K562 (cell line): ENCODE results near the gene EPHA2. TPM values are rescaled to one million over a fixed set of nuclear protein-coding genes. Genes with fewer than 3 reads are reported as not detected.

Experiments
- ATAC-seq: fragments of 200-7000 bp; cut with Tn5 transposase; 3 replicates; pipeline ENCODE4 v1.9.1; 2020; ENCODE audit warnings: moderate library complexity
- BruUV-seq: library from RNA; stranded (reverse); fragments of 400-500 nt; replicated peaks from 2 replicates; lab custom pipeline; 2021; lab: Mats Ljungman, UMichigan
- CTCF ChIA-PET: fragments of 300-600 bp; formaldehyde crosslinking; extraction: SDS; loops from one replicate; lab custom pipeline; 2021; ENCODE audit warnings: low intra/inter-chr PET ratio; lab: Yijun Ruan, JAX
- POLR2A ChIA-PET: fragments of 300-600, 350-650 bp; sonication (Branson Sonifier 250); formaldehyde crosslinking; extraction: SDS; loops from one replicate; lab custom pipeline; 2021; ENCODE audit warnings: antibody characterized with exemption, inconsistent platforms; lab: Yijun Ruan, JAX
- DNase-seq, 4 experiments: peaks; one replicate each; pipeline versions ENCODE4 v3.0.0 to v3.0.0-alpha.2; 2011 to 2018; ENCODE audit warnings: low spot score in 3 of 4, mixed read lengths in 3 of 4; ENCODE audit errors: extremely low read depth in 1 of 4
- FAIRE-seq: peaks from 2 replicates; lab custom pipeline; 2011; peaks lifted over from hg19 to GRCh38; lab: Jason Lieb, UNC
- H2AFZ ChIP-seq: 2 replicates; pipeline ENCODE4 v1.6.0; 2011; ENCODE audit warnings: low read depth, low read length, control low read depth, inconsistent platforms
- H3K27ac ChIP-seq: fragments of 200-600 bp; 3 replicates; pipeline ENCODE4 v1.8.0; 2011; ENCODE audit warnings: low read depth, mild to moderate bottlenecking, control low read depth, inconsistent platforms, low read length, moderate library complexity, mixed read lengths; ENCODE audit errors: extremely low read depth
- H3K27me3 ChIP-seq, 2 experiments: fragments of 300-600 bp in 1 of 2; 2 replicates in 1 of 2; 3 replicates in 1 of 2; pipeline versions ENCODE4 v1.6.0 to v1.8.0; 2011; ENCODE audit warnings: inconsistent platforms in 2 of 2, low read length in 2 of 2, mild to moderate bottlenecking in 1 of 2, mixed read lengths in 1 of 2, moderate library complexity in 1 of 2; ENCODE audit not compliant: control insufficient read depth in 2 of 2, insufficient read depth in 2 of 2
- H3K36me3 ChIP-seq: fragments of 300-600 bp; 3 replicates; pipeline ENCODE4 v1.8.0; 2011; ENCODE audit warnings: mild to moderate bottlenecking, low read length, inconsistent platforms; ENCODE audit not compliant: control insufficient read depth, insufficient read depth
- H3K4me1 ChIP-seq, 2 experiments: fragments of 200-600 bp in 1 of 2; replicated peaks in 1 of 2; 2 replicates in 1 of 2; 3 replicates in 1 of 2; pipeline versions ENCODE4 v1.5.1 to v1.8.0; 2011; ENCODE audit warnings: inconsistent platforms in 2 of 2, low read length in 2 of 2, mild to moderate bottlenecking in 1 of 2, mixed read lengths in 1 of 2, moderate library complexity in 1 of 2; ENCODE audit not compliant: control insufficient read depth in 2 of 2, insufficient read depth in 2 of 2
- H3K4me2 ChIP-seq: 2 replicates; pipeline ENCODE4 v1.6.1; 2011; ENCODE audit warnings: low read length, control low read depth, inconsistent platforms, mixed read lengths; ENCODE audit not compliant: insufficient read depth
- H3K4me3 ChIP-seq: fragments of 200-600 bp; sonication (generic), shearing (Covaris generic); 2 replicates; pipeline ENCODE4 v1.5.1; 2016; ENCODE audit warnings: control low read depth, inconsistent platforms
- H3K79me2 ChIP-seq: fragments of 200-600 bp; 3 replicates; pipeline ENCODE4 v1.8.0; 2011; ENCODE audit warnings: low read length, inconsistent platforms; ENCODE audit not compliant: control insufficient read depth, insufficient read depth
- H3K9ac ChIP-seq, 2 experiments: 2 replicates each; pipeline versions ENCODE4 v1.6.0 to v1.6.1; 2011; ENCODE audit warnings: low read depth in 2 of 2, low read length in 2 of 2, control low read depth in 1 of 2, inconsistent platforms in 1 of 2, mild to moderate bottlenecking in 1 of 2, mixed read lengths in 1 of 2; ENCODE audit not compliant: insufficient read depth in 1 of 2
- H3K9me1 ChIP-seq: one replicate; pipeline ENCODE4 v1.6.0; 2011; ENCODE audit warnings: inconsistent platforms, mild to moderate bottlenecking, low read length, moderate library complexity; ENCODE audit not compliant: control insufficient read depth, insufficient read depth
- H3K9me3 ChIP-seq: replicated peaks from 2 replicates; pipeline ENCODE4 v1.5.1; 2011; ENCODE audit warnings: low read depth, low read length, inconsistent platforms; ENCODE audit not compliant: control insufficient read depth, insufficient read depth
- H4K20me1 ChIP-seq: replicated peaks from 2 replicates; pipeline ENCODE4 v1.6.1; 2011; ENCODE audit warnings: low read length, inconsistent platforms, mixed read lengths; ENCODE audit not compliant: control insufficient read depth, insufficient read depth
- ARID3A ChIP-seq: IDR thresholded peaks from 2 replicates; pipeline ENCODE4 v1.6.1; 2012; ENCODE audit warnings: low read depth, low read length, improper control_type of control experiment, borderline replicate concordance
- CHD4 ChIP-seq: fragments of 200-600 bp; sonication (generic); IDR thresholded peaks from 3 replicates; pipeline ENCODE4 v1.6.1; 2012; ENCODE audit warnings: low read depth, mild to moderate bottlenecking, mixed read lengths, low read length, inconsistent platforms; ENCODE audit not compliant: insufficient read depth, insufficient replicate concordance, poor library complexity, severe bottlenecking
- ETV1 ChIP-seq: fragments of 450-650 bp; conservative IDR thresholded peaks from 2 replicates; pipeline ENCODE4 v1.6.1; 2016; ENCODE audit warnings: missing genetic modification characterization, control low read depth, low read depth, missing compliant biosample characterization
- ETV5 ChIP-seq: sonication (generic); formaldehyde crosslinking; IDR thresholded peaks from 2 replicates; pipeline ENCODE4 v1.4.0; 2020; ENCODE audit warnings: low read depth, mild to moderate bottlenecking, missing genetic modification reagents
- KDM5B ChIP-seq: fragments of 200-600 bp; sonication (generic); IDR thresholded peaks from 2 replicates; pipeline ENCODE4 v1.6.1; 2012; ENCODE audit warnings: low read depth, mild to moderate bottlenecking, moderate library complexity, low read length, control low read depth, inconsistent platforms; ENCODE audit not compliant: insufficient replicate concordance
- LARP7 ChIP-seq: fragments of 450-650 bp; IDR thresholded peaks from 2 replicates; pipeline ENCODE4 v1.6.1; 2016
- MECOM ChIP-seq: fragments of 250-450 bp; sonication (Bioruptor Pico); IDR thresholded peaks from 2 replicates; pipeline ENCODE4 v1.8.0; 2022; ENCODE audit warnings: inconsistent platforms
- NFIC ChIP-seq: fragments of 450-650 bp; IDR thresholded peaks from 2 replicates; pipeline ENCODE4 v1.6.1; 2017; ENCODE audit warnings: mild to moderate bottlenecking, inconsistent platforms
- NR1H2 ChIP-seq: sonication (generic); formaldehyde crosslinking; IDR thresholded peaks from 2 replicates; pipeline ENCODE4 v1.4.0; 2020; ENCODE audit warnings: mild to moderate bottlenecking, missing genetic modification reagents
- NR2C1 ChIP-seq, 2 experiments: fragments of 450-650 bp; IDR thresholded peaks; 2 replicates each; pipeline ENCODE4 v1.6.1; 2017; ENCODE audit warnings: mild to moderate bottlenecking in 2 of 2, antibody characterized with exemption in 1 of 2, inconsistent platforms in 1 of 2, missing compliant biosample characterization in 1 of 2, missing genetic modification characterization in 1 of 2
- TEAD1 ChIP-seq, 2 experiments: fragments of 450-650 bp in 1 of 2; sonication (generic) in 1 of 2; formaldehyde crosslinking; IDR thresholded peaks; 2 replicates each; pipeline versions ENCODE4 v1.4.0 to v1.8.0; 2020 to 2022; ENCODE audit warnings: mild to moderate bottlenecking in 2 of 2, missing genetic modification reagents in 1 of 2
- USF2 ChIP-seq: sonication (generic); formaldehyde crosslinking; IDR thresholded peaks from 2 replicates; pipeline ENCODE4 v1.5.0; 2020; ENCODE audit warnings: missing genetic modification reagents
- ZNF197 ChIP-seq: fragments of 200-800 bp; sonication (Bioruptor generic); IDR thresholded peaks from 2 replicates; pipeline ENCODE4 v1.6.1; 2016; ENCODE audit warnings: low read depth, missing genetic modification characterization, missing compliant biosample characterization
- WGBS: fragments of 100-300 bp; shearing (Covaris generic); methylation state at CpG from one replicate; pipeline ENCODE4 v1.1.6; 2016; ENCODE audit warnings: low coverage, mixed read lengths; ENCODE audit not compliant: insufficient coverage; ENCODE audit errors: missing lambda C conversion rate; 5-methylcytosine and 5-hydroxymethylcytosine counted together
- in situ Hi-C: fragments of 300-500 bp; cut with MboI; formaldehyde crosslinking; loops from 4 replicates; pipeline ENCODE4 v1.15.0; 2018; ENCODE audit warnings: inconsistent platforms, mixed read lengths
- intact Hi-C: fragments of 100-400 bp; cut with micrococcal nuclease; formaldehyde crosslinking; loops from 2 replicates; pipeline ENCODE4 v1.14.2; 2022
- polyA plus RNA-seq, 8 experiments: library from polyadenylated mRNA; depleted of rRNA in 4 of 8; stranded (reverse) in 5 of 8; unstranded in 3 of 8; fragments of >200 nt; fragmentation: Nextera tagmentation in 2 of 8; fragmentation: Illumina TruSeq in 1 of 8; extraction: Ambion mirVana in 2 of 8; extraction: Trizol in 1 of 8; gene quantifications; 2 replicates each; pipeline versions ENCODE4 v1.2.1 to v1.2.3, GENCODE V29; 2011 to 2014; ENCODE audit warnings: inconsistent platforms in 1 of 8, missing spikeins in 1 of 8
- total RNA-seq, 7 experiments: library from RNA; depleted of rRNA in 6 of 7; stranded (reverse); fragments of >200 nt in 6 of 7; fragmentation: Illumina TruSeq in 2 of 7; extraction: Trizol in 2 of 7; gene quantifications; 2 replicates each; pipeline versions ENCODE4 v1.2.1 to v1.2.3, GENCODE V29; 2011 to 2021; ENCODE audit warnings: low replicate concordance in 1 of 7

EPHA2 gene
- total and polyA plus RNA-seq, 9 of the 15 experiments (the other 6 are each of a cell fraction or from before 2014, with no cell fraction given), result 0.04 to 0.40 (median 0.07) TPM; not detected in 4

GRCh38 chr1:16145030-16145661 is 10.7 kb downstream of the EPHA2 start (continued):
- peak; percentile 37 for TF ChIP-seq KDM5B
- TF ChIP-seq USF2 (CRISPR knock-in tag), result peak; percentile 27; the same call in 1 of the 2 replicates
- peak; percentile 4; the same call in 1 of the 2 replicates for TF ChIP-seq ETV5
- no peak for TF ChIP-seq ZNF197 (CRISPR knock-in tag)

GRCh38 chr1:16144325-16145029 is 11.4 kb downstream of the EPHA2 start:
- intact Hi-C loops (loop anchor here (5.0 kb wide), 1 partner anchor 33 kb away; no protein-coding TSS in a partner anchor), in situ Hi-C loops (no loop called here)
- ChIA-PET CTCF (no interaction called here), POLR2A (interaction anchor here (0.6 to 5.1 kb wide), 11 partner anchors 9 to 72 kb away, joined by 3 to 38 read pairs (median 4); partner anchors contain the start of gene EPHA2)
- Histone ChIP-seq H3K27ac (peak overlapping the region; percentile 93), H3K4me2 (peak overlapping the region; percentile 82), H2AFZ (peak overlapping the region; percentile 25), H4K20me1 (no peaks in the 10 kb centered on the region), H3K9ac (peak overlapping the region; percentile 78 to 89), H3K27me3 (no peaks in the 10 kb centered on the region), H3K4me3 (peak overlapping the region; percentile 6; the same call in 1 of the 2 replicates), H3K9me1 (no peaks in the 10 kb centered on the region), H3K79me2 (no peaks in the 10 kb centered on the region; the same call in 2 of the 3 replicates), H3K9me3 (no peaks in the 10 kb centered on the region), H3K4me1 (peaks cover 69 to 78% of the 10 kb centered on the region in 2 experiments), H3K36me3 (no peaks in the 10 kb centered on the region)
- BruUV-seq, result no TSS peak
- WGBS, result 31% methylated on average over 8 of the region's 8 CpGs
- FAIRE-seq (no peak), ATAC-seq (peak; percentile 14), DNase-seq (peak; percentile 54 to 61 (median 58))
- TF ChIP-seq MECOM (CRISPR knock-in tag) (peak; percentile 50; the same call in 1 of the 2 replicates), NR2C1 (IDR thresholded peaks at IDR 0.05) (no peak), NR2C1 (tag; IDR thresholded peaks at IDR 0.05) (peak; percentile 10; the same call in 1 of the 2 replicates), TEAD1 (CRISPR knock-in tag; IDR thresholded peaks at IDR 0.05) (0 out of 4 replicates have a peak, but pooled peaks of 1 of the 2 experiments have one; percentile 46), NFIC (0 out of 2 replicates have a peak, but pooled peaks have one; percentile 7), ETV1 (tag) (peak; percentile 84), ARID3A (no peak), LARP7 (no peak), NR1H2 (CRISPR knock-in tag) (0 out of 2 replicates have a peak, but pooled peaks have one; percentile 27), CHD4 (peak; percentile 99)
